Nephron (organoid): Measurements from ENCODE around the gene CABCOCO1.

Experiments used
- H3K27ac Mint-ChIP-seq, 3 experiments: 2 replicates each; pipeline ENCODE4 v1.8.0; 2020; ENCODE audit warnings: mixed read lengths in 3 of 3, mild to moderate bottlenecking in 2 of 3, moderate library complexity in 1 of 3
- H3K27me3 Mint-ChIP-seq: 2 replicates; pipeline ENCODE4 v1.8.0; 2021; ENCODE audit warnings: low read depth, mild to moderate bottlenecking, moderate library complexity, mixed read lengths
- H3K36me3 Mint-ChIP-seq: 2 replicates; pipeline ENCODE4 v1.8.0; 2020; ENCODE audit warnings: low read depth, mixed read lengths
- H3K4me1 Mint-ChIP-seq: 2 replicates; pipeline ENCODE4 v1.8.0; 2020; ENCODE audit warnings: mixed read lengths
- H3K4me3 Mint-ChIP-seq, 3 experiments: 2 replicates each; pipeline ENCODE4 v1.8.0; 2020; ENCODE audit warnings: mild to moderate bottlenecking in 3 of 3, mixed read lengths in 3 of 3, moderate library complexity in 2 of 3
- H3K9me3 Mint-ChIP-seq: 2 replicates; pipeline ENCODE4 v1.8.0; 2020; ENCODE audit warnings: mixed read lengths
- TF ChIP-seq, protein P1 (sequence below), 3 experiments: fragments of 200-600 bp; sonication (generic); IDR thresholded peaks; one replicate each; pipeline ENCODE4 v1.5.0; 2021; ENCODE audit warnings: antibody characterized with exemption in 3 of 3; ENCODE audit not compliant: unreplicated experiment in 3 of 3

CABCOCO1 gene, protein sequence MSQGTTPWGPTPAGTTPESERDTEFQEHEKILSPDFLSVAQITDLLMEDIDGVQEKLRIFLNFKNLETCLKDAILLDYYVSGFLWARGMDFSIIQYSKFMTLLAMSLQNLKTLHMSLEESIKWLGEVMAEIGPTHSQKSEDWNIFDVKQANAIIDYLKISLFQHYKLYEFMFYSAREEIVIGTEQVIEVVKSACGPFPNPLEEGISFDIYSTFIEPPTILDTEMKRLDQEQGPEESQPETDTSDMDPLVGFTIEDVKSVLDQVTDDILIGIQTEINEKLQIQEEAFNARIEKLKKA

DNA sequence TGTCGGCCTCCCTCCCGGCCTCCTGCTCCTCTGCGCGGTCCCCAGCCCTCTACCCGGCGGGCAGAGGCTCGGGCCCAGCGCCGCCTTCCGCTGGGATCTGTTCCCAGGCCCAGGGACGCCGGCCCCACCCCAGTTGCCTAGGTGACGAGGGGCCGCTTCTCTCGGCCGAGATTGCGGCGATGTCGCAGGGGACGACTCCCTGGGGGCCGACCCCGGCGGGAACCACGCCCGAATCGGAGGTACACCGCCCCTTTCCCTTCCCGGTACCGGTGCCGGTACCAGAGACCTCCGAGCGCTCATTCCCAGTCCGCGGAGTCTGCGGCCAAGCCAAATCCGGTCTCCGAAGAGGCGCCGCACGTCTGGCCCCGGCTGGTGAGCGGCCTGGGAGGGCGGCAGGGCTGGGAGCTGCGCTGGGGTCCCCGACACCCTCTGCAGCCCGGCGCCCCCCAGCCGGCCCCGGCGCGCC is at the start of gene CABCOCO1:
TSS of gene CABCOCO1 (plus strand) at position 136 of the 466 bp plus-strand sequence. CDS start at position 180, 44 bp downstream.
- peak within 1 kb of the TSS; percentile 79 to 84 (median 84) for H3K4me3 Mint-ChIP-seq
- H3K36me3 Mint-ChIP-seq = no peaks in the 10 kb centered on the region
- peak within 1 kb of the TSS; percentile 24 to 48 (median 45) for H3K27ac Mint-ChIP-seq
- TF ChIP-seq, protein P1, sequence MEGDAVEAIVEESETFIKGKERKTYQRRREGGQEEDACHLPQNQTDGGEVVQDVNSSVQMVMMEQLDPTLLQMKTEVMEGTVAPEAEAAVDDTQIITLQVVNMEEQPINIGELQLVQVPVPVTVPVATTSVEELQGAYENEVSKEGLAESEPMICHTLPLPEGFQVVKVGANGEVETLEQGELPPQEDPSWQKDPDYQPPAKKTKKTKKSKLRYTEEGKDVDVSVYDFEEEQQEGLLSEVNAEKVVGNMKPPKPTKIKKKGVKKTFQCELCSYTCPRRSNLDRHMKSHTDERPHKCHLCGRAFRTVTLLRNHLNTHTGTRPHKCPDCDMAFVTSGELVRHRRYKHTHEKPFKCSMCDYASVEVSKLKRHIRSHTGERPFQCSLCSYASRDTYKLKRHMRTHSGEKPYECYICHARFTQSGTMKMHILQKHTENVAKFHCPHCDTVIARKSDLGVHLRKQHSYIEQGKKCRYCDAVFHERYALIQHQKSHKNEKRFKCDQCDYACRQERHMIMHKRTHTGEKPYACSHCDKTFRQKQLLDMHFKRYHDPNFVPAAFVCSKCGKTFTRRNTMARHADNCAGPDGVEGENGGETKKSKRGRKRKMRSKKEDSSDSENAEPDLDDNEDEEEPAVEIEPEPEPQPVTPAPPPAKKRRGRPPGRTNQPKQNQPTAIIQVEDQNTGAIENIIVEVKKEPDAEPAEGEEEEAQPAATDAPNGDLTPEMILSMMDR (IDR thresholded peaks at IDR 0.05; ENCODE audit: unreplicated experiment in 3 of 3) = peak in 1 of 3 experiments; percentile 25
- H3K4me1 Mint-ChIP-seq = no peaks in the 10 kb centered on the region
- no peaks in the 10 kb centered on the region for H3K27me3 Mint-ChIP-seq
- no peaks in the 10 kb centered on the region for H3K9me3 Mint-ChIP-seq

DNA sequence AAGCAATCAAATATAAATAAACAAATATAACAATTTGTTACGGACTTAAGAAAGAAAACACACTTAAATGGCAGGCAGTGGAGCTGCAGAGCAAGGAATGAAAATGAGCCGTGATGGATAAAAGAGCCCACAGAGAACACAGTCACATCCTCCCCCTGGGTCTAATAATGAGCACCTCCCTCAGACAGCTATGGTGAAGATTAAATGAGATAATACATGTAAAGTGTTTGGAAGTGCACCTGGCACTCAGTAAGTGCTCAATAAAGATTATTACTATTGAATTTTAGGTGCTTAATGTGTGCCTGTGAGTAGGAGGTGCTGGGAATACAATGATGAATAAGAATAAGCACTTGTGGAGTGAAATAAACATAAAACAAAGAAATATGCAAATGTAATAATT is 49.1 kb upstream of the CABCOCO1 start:
- TF ChIP-seq, protein P1 (IDR thresholded peaks at IDR 0.05; ENCODE audit: unreplicated experiment in 3 of 3) = no peak
- Mint-ChIP-seq H3K9me3 (no peaks in the 10 kb centered on the region), H3K4me3 (no peak overlapping the region), H3K4me1 (peaks cover 47% of the 10 kb centered on the region), H3K36me3 (no peaks in the 10 kb centered on the region), H3K27ac (no peak overlapping the region), H3K27me3 (no peaks in the 10 kb centered on the region)

DNA sequence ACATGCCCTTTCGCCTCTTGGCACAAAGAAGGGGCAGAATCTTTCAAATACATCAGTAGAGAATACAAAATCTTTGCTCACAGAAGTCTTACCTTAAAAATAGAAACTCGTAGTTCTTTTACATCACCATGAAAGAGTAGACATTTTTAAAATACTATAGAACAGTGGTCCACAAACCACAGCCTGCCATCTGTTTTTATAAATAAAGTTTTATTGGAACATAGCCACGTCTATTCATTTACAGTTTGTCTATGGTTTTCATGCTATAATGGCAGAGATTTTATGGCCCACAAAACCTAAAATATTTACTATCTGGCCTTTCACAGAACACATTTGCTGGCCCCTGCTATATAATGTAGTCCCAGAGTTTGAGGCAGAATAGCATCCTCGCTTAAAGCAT is 46.1 kb upstream of the CABCOCO1 start:
- no peak overlapping the region for H3K4me3 Mint-ChIP-seq
- no peak overlapping the region for H3K27ac Mint-ChIP-seq

DNA sequence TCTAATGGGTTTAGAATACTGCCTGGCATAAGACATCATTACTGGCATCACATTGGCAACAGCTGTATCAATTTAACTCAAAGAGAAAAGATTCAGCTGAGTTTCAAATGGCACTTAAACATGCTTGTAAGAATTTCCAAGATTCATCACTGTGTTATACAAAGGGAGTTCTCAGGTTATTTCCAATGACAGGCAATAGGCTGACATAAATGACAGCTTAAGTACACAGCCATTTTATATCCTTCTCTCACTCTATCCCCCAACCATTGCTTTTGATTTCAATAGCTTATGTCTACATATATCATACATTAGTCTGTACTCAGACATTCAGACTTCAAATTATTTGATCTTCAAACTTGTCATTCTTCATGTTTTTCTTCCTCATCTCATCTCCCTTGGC is 45.5 kb upstream of the CABCOCO1 start:
- Mint-ChIP-seq H3K4me1 (peaks cover 59% of the 10 kb centered on the region), H3K4me3 (no peak overlapping the region), H3K36me3 (no peaks in the 10 kb centered on the region), H3K27me3 (no peaks in the 10 kb centered on the region), H3K9me3 (no peaks in the 10 kb centered on the region), H3K27ac (peak overlapping the region in 2 of 3 experiments; percentile 0 to 23)
- TF ChIP-seq, protein P1 (IDR thresholded peaks at IDR 0.05; ENCODE audit: unreplicated experiment in 3 of 3) = no peak

More for the DNA sequence above, 46.1 kb upstream of the CABCOCO1 start:
- no peaks in the 10 kb centered on the region for H3K36me3 Mint-ChIP-seq
- H3K9me3 Mint-ChIP-seq = no peaks in the 10 kb centered on the region
- H3K4me1 Mint-ChIP-seq = peaks cover 60% of the 10 kb centered on the region
- H3K27me3 Mint-ChIP-seq = no peaks in the 10 kb centered on the region
- TF ChIP-seq, protein P1 (IDR thresholded peaks at IDR 0.05; ENCODE audit: unreplicated experiment in 3 of 3) = no peak

DNA sequence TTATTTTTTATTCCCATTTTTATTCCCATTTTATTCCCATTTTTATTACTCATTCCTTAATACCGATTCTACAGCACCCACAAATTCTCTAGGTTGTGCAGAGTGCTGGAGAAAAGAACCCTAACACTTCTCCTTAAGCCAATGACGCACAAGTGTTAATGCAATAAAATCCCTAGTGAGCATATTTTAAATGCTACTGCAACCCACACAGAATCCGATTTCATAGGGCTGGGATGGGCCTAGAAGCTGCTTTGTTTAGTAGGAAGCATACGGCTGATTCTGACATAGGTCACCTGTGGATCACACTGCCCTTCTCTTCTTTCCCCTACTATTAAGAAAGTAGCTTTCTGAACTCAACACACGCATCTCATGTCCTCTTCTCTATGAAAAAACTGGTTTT is 45.1 kb upstream of the CABCOCO1 start:
- Mint-ChIP-seq H3K4me1 (peaks cover 59% of the 10 kb centered on the region), H3K27me3 (no peaks in the 10 kb centered on the region), H3K27ac (peak overlapping the region in 2 of 3 experiments; percentile 0 to 23), H3K36me3 (no peaks in the 10 kb centered on the region), H3K9me3 (no peaks in the 10 kb centered on the region), H3K4me3 (no peak overlapping the region)
- TF ChIP-seq, protein P1 (IDR thresholded peaks at IDR 0.05; ENCODE audit: unreplicated experiment in 3 of 3) = no peak
